GM21825 (cell line): ENCODE data around the gene TRAPPC3L.

Experiments
- ATAC-seq: cut with Tn5 transposase; IDR thresholded peaks from one replicate; pipeline ENCODE4 v1.9.1; 2021; ENCODE audit warnings: mild to moderate bottlenecking, moderate library complexity; ENCODE audit not compliant: unreplicated experiment

TRAPPC3L gene

DNA sequence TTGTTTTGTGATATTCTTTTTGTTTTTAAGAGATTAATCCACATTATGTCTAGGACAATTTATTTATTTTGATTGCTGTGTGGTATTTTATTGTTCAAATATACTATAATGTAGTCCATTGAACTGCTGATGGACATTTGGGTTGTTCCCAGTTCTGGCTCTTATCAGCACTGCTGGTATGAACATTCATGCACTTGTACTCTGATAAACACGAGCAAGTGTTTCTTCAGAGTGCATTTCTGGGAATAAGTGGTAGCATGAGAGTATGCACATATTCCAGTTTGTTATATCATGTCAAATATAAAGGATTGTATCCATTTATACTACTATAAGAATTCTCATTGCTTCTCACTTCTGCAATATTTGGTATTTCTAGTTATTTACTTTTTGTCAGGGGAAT, 77.2 kb downstream of the TRAPPC3L start:
- ATAC-seq = no peak

- ATAC-seq = no peak
These were observed 78.0 kb downstream of the TRAPPC3L start for GRCh38 chr6:116467514-116467913.

DNA sequence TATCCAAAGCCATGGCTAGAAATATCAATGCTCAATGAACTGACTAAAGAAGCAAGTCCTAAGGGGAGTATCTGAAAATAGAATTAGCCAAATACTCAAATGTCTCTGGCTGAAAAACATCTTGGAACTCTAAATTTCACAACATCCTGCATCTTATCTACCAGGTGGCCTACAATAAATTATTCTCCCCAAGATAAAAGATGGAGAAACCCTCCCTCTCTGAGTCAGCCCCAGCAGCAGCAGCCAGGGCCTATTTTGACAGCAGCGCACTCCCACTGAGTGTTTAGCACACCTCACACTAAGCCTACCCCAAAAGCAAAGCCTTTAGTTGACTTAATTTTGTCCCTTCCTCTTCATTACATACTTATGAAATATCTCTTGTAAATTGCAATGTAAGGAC, 78.4 kb downstream of the TRAPPC3L start:
- ATAC-seq = no peak

GRCh38 chr6:116465246-116465645, 80.2 kb downstream of the TRAPPC3L start:
- no peak for ATAC-seq

GRCh38 chr6:116463301-116463700, 82.2 kb downstream of the TRAPPC3L start:
- ATAC-seq = no peak

DNA sequence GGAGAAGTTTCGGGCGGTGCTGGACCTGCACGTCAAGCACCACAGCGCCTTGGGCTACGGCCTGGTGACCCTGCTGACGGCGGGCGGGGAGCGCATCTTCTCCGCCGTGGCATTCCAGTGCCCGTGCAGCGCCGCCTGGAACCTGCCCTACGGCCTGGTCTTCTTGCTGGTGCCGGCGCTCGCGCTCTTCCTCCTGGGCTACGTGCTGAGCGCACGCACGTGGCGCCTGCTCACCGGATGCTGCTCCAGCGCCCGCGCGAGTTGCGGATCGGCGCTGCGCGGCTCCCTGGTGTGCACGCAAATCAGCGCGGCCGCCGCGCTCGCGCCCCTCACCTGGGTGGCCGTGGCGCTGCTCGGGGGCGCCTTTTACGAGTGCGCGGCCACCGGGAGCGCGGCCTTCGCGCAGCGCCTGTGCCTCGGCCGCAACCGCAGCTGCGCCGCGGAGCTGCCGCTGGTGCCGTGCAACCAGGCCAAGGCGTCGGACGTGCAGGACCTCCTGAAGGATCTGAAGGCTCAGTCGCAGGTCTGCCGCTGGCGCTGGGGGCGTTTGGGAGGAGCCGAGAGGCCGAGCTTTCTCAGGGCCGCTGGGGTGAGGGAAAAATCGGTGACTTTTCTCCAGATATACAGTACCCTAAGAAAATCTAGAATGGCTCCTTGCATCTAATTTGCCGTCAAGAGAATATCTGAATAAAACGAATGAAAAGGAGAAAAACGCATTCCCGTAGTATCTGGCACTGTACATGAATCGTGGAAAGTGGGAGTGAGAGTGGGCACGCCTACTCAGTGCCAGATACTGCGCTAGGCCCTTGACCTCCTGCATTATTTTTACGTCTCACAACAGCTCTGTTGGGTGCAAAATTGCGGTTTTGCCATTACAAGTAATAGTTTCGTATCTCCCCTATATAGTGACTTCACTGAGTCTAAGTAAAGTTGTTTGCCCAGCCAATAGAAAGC, 83.3 kb downstream of the TRAPPC3L start:
- ATAC-seq = peak; percentile 83

- no peak for ATAC-seq
These were observed 84.1 kb downstream of the TRAPPC3L start, which contains the start of gene CALHM6 for GRCh38 chr6:116461331-116461931. CALHM6 (plus strand) TSS chr6:116461375; CDS start chr6:116461930, 555 bp downstream.

- ATAC-seq = no peak
These were observed 85.6 kb downstream of the TRAPPC3L start for GRCh38 chr6:116459927-116460326.

GRCh38 chr6:116458264-116458663, 87.2 kb downstream of the TRAPPC3L start:
- no peak for ATAC-seq

DNA sequence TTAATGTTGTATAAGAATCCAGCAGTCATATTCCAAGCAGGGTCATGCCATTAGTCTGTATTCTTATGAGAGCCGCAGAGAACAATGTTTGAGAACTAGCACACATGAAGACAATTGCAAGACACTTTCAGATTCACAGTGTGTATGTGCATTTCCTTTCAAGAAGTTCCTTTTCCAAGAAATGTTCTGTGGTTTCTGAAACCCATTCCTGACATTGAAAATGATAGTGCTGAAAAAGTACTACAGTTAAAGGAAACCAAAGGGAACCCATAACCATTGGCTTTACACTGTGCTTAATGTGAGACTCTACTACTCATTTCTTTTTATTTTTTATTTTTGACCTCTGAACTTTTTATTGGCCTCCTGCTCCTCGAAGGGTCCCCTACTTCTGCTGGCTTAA, 88.6 kb downstream of the TRAPPC3L start:
- no peak for ATAC-seq

DNA sequence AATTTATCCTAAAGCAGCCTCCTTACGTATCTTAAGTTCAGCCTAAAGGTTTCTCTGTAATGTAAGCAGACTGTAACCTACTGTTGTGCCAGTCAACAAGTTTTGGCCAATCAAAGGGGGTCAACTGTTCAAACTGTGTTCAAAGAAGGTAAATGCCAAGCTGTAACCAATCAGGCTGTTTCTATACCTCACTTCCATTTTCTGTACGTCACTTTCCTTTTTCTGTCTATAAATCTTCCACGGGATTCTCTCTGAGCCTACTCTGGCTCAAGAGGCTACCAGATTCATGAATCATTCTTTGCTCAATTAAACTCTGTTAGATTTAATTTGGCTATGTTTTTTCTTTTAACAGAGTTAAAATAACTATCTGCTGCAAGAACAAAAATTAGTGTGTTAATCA, 89.4 kb downstream of the TRAPPC3L start:
- no peak for ATAC-seq

- no peak for ATAC-seq
These were observed 93.0 kb downstream of the TRAPPC3L start for GRCh38 chr6:116452531-116452930.

- no peak for ATAC-seq
These were observed 93.6 kb downstream of the TRAPPC3L start for GRCh38 chr6:116451916-116452315.

DNA sequence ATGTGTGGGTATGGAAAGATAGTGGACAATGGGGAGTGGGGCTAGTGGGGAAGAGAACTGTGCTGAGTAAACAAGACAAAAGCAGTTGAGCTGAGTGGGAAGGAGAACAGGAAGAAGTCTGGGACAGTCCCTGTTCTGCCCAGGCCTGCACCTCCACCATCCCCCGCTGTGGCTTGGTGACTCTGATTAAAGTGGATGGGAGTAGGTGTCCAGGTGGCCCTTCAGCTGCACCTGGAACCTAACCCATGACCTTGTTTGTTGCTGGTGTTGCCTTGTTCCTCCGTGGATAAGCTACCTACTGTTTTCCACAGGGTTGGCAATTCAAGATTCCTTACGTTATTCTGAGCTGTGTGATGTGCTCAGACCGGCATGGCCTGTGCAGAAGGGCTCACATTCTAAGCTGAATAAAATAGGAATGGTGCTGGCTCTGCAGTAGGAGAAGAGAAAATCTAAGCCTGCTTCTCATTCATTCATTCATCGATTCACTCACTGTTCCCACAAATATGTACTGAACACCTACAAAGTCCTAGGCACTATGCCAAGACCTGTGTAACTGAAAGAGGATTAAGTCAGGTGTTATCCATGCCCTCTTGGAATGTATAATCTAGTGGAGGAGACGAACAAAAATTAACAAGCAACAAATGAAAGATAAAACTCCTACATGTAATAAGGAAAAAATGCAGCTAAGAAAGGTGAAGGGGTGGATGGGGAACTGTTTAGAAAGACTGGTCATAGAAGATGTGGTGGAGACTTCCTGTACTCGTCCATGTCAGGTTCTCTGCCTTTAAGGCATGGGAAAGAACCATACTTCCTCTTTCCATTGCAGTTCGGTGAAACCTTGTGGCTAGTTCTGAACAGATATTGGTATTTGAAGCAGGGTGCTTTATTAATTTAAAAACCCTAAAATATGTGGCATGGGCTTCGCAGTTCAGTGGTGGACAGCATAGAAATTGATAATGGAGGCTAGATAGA, 94.4 kb downstream of the TRAPPC3L start:
- ATAC-seq = peak; percentile 78

- no peak for ATAC-seq
These were observed 95.2 kb downstream of the TRAPPC3L start for GRCh38 chr6:116450185-116450710.

- no peak for ATAC-seq
These were observed 95.9 kb downstream of the TRAPPC3L start for GRCh38 chr6:116449565-116449964.

DNA sequence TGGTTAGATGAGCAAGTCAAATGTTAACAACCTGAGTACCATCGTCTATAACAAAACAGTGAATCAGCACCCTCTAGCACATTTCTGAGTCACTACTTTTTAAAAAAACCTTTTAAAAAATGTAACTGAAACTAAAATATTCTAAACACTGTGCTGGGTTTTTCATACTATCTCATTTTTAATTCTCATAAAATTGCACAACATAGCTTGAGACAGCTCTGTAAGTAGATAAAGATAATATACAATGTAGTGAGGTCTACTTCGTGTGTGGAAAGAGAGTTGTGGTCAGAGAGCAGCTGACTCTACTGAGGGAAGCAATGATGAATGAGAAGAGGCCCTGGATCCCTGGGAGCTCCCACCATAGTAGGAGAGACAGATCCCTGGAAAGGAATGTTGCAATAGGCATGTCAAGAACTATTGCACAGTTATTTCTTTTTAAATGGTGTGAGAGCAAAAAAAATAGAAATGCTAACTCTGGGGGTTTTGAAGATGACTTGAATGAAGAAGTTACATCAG, 97.9 kb downstream of the TRAPPC3L start:
- ATAC-seq = no peak

DNA sequence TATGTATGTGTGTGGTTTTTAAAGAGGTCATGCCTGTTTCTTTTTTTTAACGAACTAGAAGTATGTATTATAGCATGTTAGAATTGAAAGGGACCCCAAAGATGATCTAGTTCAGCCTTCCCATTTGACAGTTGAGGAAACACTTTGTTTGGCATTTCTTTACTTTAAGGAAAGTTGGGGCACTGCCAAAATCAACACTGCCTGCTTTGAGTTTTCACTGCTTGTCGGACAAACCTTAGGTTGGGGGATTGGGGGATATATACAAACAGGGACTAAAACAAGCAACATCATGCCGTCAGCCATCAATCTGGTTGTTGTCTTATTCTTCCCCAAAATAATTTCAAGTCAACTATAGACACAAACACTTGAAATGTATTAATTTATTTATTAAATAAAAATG, 98.4 kb downstream of the TRAPPC3L start:
- ATAC-seq = no peak

DNA sequence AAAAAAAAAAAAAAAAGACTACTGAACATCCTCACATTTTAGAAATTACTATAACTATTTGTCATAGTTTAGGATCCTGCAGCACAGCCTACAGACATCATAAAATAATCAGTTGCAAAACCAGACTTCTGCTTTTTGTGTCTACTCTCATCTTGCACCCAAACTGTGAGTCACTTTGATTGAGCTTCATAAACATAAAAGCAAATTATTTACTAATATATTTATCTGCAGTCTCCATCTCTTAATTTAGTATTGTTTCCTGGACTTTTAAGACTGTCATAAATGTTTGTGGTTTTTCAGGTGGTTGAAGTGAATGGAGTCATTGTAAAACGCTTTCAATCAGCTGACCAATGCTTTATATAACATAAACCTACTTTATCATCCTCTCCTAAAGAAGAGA, 99.1 kb downstream of the TRAPPC3L start:
- no peak for ATAC-seq

GRCh38 chr6:116445102-116445501, 100.4 kb downstream of the TRAPPC3L start:
- no peak for ATAC-seq
